Endothelial cell of umbilical vein (primary cell): ENCODE data around the gene EVC2. TPM values are rescaled to one million over a fixed set of nuclear protein-coding genes. Genes with fewer than 3 reads are reported as not detected.

Source experiments
- BruUV-seq: library from RNA; stranded (reverse); fragments of 400-500 nt; replicated peaks from 2 replicates; lab custom pipeline; 2021; lab: Mats Ljungman, UMichigan
- CTCF ChIA-PET: fragments of 300-600, 350-600 bp; sonication (Branson Sonifier 250); formaldehyde crosslinking; loops from one replicate; lab custom pipeline; 2021; ENCODE audit warnings: antibody characterized with exemption, inconsistent platforms; lab: Charles Lee
- POLR2A ChIA-PET: fragments of 300-600, 350-600 bp; sonication (Branson Sonifier 250); formaldehyde crosslinking; loops from one replicate; lab custom pipeline; 2021; ENCODE audit warnings: antibody characterized with exemption, inconsistent platforms; lab: Charles Lee
- DNase-seq: peaks from one replicate; pipeline ENCODE4 v3.0.0-alpha.2; 2011; ENCODE audit warnings: low read depth, low spot score
- FAIRE-seq: peaks from 2 replicates; lab custom pipeline; 2011; peaks lifted over from hg19 to GRCh38; lab: Jason Lieb, UNC
- H2AFZ ChIP-seq: 2 replicates; pipeline ENCODE4 v1.6.0; 2012; ENCODE audit warnings: low read depth, low read length, control low read depth, inconsistent platforms
- H3K27ac ChIP-seq: 2 replicates; pipeline ENCODE4 v1.5.1; 2011; ENCODE audit warnings: low read depth, mild to moderate bottlenecking, control low read depth, low read length, moderate library complexity; ENCODE audit not compliant: insufficient read depth
- H3K27me3 ChIP-seq, 2 experiments: 2 replicates each; pipeline versions ENCODE4 v1.6.0 to v1.6.1; 2011; ENCODE audit warnings: low read length in 2 of 2, mixed read lengths in 1 of 2; ENCODE audit not compliant: control insufficient read depth in 2 of 2, insufficient read depth in 2 of 2
- H3K36me3 ChIP-seq, 2 experiments: 2 replicates in 1 of 2; 3 replicates in 1 of 2; pipeline ENCODE4 v1.5.1; 2011; ENCODE audit warnings: low read length in 2 of 2, mild to moderate bottlenecking in 1 of 2, moderate library complexity in 1 of 2; ENCODE audit not compliant: control insufficient read depth in 2 of 2, insufficient read depth in 2 of 2; ENCODE audit errors: extremely low read depth in 1 of 2
- H3K4me1 ChIP-seq: 3 replicates; pipeline ENCODE4 v1.5.1; 2011; ENCODE audit warnings: mild to moderate bottlenecking, low read length; ENCODE audit not compliant: control insufficient read depth, insufficient read depth; ENCODE audit errors: extremely low read depth
- H3K4me2 ChIP-seq: 2 replicates; pipeline ENCODE4 v1.6.1; 2011; ENCODE audit warnings: low read length, control low read depth, mixed read lengths; ENCODE audit not compliant: insufficient read depth
- H3K4me3 ChIP-seq, 3 experiments: fragments of 200-600 bp in 1 of 3; sonication (generic), shearing (Covaris generic) in 1 of 3; replicated peaks in 1 of 3; 2 replicates each; pipeline ENCODE4 v1.5.1; 2011 to 2016; ENCODE audit warnings: control low read depth in 3 of 3, low read length in 3 of 3, mild to moderate bottlenecking in 2 of 3, inconsistent platforms in 1 of 3, low read depth in 1 of 3, moderate library complexity in 1 of 3; ENCODE audit not compliant: insufficient read depth in 1 of 3
- H3K79me2 ChIP-seq: 2 replicates; pipeline ENCODE4 v1.6.0; 2012; ENCODE audit warnings: low read length, inconsistent platforms; ENCODE audit not compliant: control insufficient read depth, insufficient read depth
- H3K9ac ChIP-seq: replicated peaks from 2 replicates; pipeline ENCODE3; 2011; ENCODE audit warnings: low read length, control low read depth; ENCODE audit not compliant: insufficient read depth; ENCODE audit errors: extremely low read depth
- H3K9me1 ChIP-seq: replicated peaks from 3 replicates; pipeline ENCODE4 v1.6.0; 2011; ENCODE audit warnings: mild to moderate bottlenecking, low read length; ENCODE audit not compliant: control insufficient read depth, insufficient read depth; ENCODE audit errors: extremely low read depth
- H3K9me3 ChIP-seq: replicated peaks from 2 replicates; pipeline ENCODE4 v1.5.1; 2012; ENCODE audit warnings: low read length, inconsistent platforms; ENCODE audit not compliant: control insufficient read depth, insufficient read depth
- H4K20me1 ChIP-seq: replicated peaks from 2 replicates; pipeline ENCODE3; 2011; ENCODE audit warnings: mild to moderate bottlenecking, low read length; ENCODE audit not compliant: control insufficient read depth, insufficient read depth; ENCODE audit errors: extremely low read depth
- EZH2 ChIP-seq: IDR thresholded peaks from 2 replicates; pipeline ENCODE4 v1.6.1; 2012; ENCODE audit warnings: borderline replicate concordance, low read depth, mild to moderate bottlenecking, moderate library complexity, low read length, inconsistent platforms; ENCODE audit not compliant: severe bottlenecking
- FOS ChIP-seq: IDR thresholded peaks from 2 replicates; pipeline ENCODE4 v1.6.1; 2011; ENCODE audit warnings: mild to moderate bottlenecking, low read length, moderate library complexity, borderline replicate concordance; ENCODE audit not compliant: insufficient read depth
- GATA2 ChIP-seq: IDR thresholded peaks from 2 replicates; pipeline ENCODE4 v1.7.0; 2011; ENCODE audit warnings: low read depth, mild to moderate bottlenecking, moderate library complexity, mixed read lengths, low read length; ENCODE audit not compliant: insufficient read length, insufficient read depth
- JUN ChIP-seq: IDR thresholded peaks from 2 replicates; pipeline ENCODE4 v1.6.1; 2011; ENCODE audit warnings: borderline replicate concordance, low read depth; ENCODE audit not compliant: insufficient read length, insufficient read depth
- MYC ChIP-seq: IDR thresholded peaks from one replicate; pipeline ENCODE4 v1.6.1; 2011; ENCODE audit warnings: mild to moderate bottlenecking, low read depth, low read length
- POLR2A ChIP-seq: IDR thresholded peaks from 2 replicates; pipeline ENCODE4 v1.6.1; 2012; ENCODE audit warnings: low read depth, mild to moderate bottlenecking, control low read depth, low read length
- POLR2AphosphoS5 ChIP-seq: IDR thresholded peaks from 2 replicates; pipeline ENCODE4 v1.6.1; 2012; ENCODE audit warnings: low read depth, mild to moderate bottlenecking, control low read depth, low read length, moderate library complexity; ENCODE audit not compliant: insufficient read depth
- dilution Hi-C: fragments of 300-500 bp; cut with MboI; formaldehyde crosslinking; loops from one replicate; pipeline ENCODE4 v1.15.0; 2019; ENCODE audit warnings: low sequenced_read_pairs; ENCODE audit not compliant: extremely low pct_ligation_motif_present
- intact Hi-C: fragments of 100-400 bp; cut with micrococcal nuclease; formaldehyde crosslinking; loops from one replicate; pipeline ENCODE4 v1.10.0; 2022
- polyA plus RNA-seq, 4 experiments: library from polyadenylated mRNA; depleted of rRNA in 3 of 4; stranded (reverse) in 3 of 4; unstranded in 1 of 4; fragments of >200 nt; gene quantifications; 2 replicates each; pipeline versions ENCODE4 v1.2.1 to v1.2.3, GENCODE V29; 2011 to 2012; ENCODE audit warnings: missing spikeins in 1 of 4
- total RNA-seq: library from RNA; stranded (reverse); gene quantifications from 2 replicates; pipeline ENCODE4 v1.2.3, GENCODE V29; 2021
- TF ChIP-seq, protein P1 (sequence below): IDR thresholded peaks from 2 replicates; pipeline ENCODE4 v1.6.1; 2011; ENCODE audit not compliant: insufficient read depth, insufficient read length
- TF ChIP-seq, protein P2 (sequence below), 2 donors: IDR thresholded peaks; 1 replicate in 1 of 2; 2 replicates in 1 of 2; pipeline ENCODE4 v1.5.1; 2011; ENCODE audit warnings: low read length in 2 of 2, mild to moderate bottlenecking in 2 of 2, moderate library complexity in 2 of 2, control low read depth in 1 of 2, inconsistent platforms in 1 of 2, low read depth in 1 of 2; ENCODE audit not compliant: insufficient read depth in 1 of 2; ENCODE audit errors: extremely low read depth in 1 of 2

EVC2 gene
- total and polyA plus RNA-seq, 2 donors (not counting 3 experiments of a cell fraction or from before 2014, with no cell fraction given) = 1.7 to 8.8 TPM

DNA sequence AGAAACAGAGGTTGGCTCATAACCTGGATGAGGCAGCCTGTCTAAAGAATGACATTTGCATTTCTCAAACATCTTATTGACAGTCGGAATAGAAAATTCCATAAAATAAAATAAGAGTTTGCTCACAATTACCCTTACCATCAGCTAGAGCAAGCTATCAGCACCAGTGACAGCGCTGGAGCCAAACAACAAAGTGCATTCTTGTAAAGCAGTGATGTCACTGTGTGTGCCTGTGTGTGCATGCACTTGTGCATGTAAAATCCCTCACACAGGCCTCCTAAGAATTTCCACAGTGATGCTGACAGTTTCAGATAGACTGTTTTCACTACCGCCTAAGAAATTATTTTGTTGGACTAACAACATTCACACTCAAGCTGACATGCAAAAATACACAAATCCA, 77.6 kb downstream of the EVC2 start:
- Histone ChIP-seq H3K9me3 (no peaks in the 10 kb centered on the region), H3K27me3 (no peaks in the 10 kb centered on the region), H4K20me1 (no peaks in the 10 kb centered on the region), H3K9ac (no peak overlapping the region), H2AFZ (no peak overlapping the region), H3K79me2 (no peaks in the 10 kb centered on the region), H3K4me2 (no peak overlapping the region), H3K4me3 (no peak overlapping the region), H3K36me3 (peaks cover 2 to 9% of the 10 kb centered on the region in 2 experiments), H3K27ac (no peak overlapping the region), H3K4me1 (no peaks in the 10 kb centered on the region), H3K9me1 (no peaks in the 10 kb centered on the region)
- TF ChIP-seq GATA2 = no peak
- TF ChIP-seq POLR2A = no peak
- TF ChIP-seq EZH2 = no peak
- TF ChIP-seq, protein P1, sequence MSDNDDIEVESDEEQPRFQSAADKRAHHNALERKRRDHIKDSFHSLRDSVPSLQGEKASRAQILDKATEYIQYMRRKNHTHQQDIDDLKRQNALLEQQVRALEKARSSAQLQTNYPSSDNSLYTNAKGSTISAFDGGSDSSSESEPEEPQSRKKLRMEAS = no peak
- no peak for TF ChIP-seq MYC
- no peak for TF ChIP-seq JUN
- TF ChIP-seq POLR2AphosphoS5 = no peak
- TF ChIP-seq FOS = no peak
- TF ChIP-seq, protein P2, sequence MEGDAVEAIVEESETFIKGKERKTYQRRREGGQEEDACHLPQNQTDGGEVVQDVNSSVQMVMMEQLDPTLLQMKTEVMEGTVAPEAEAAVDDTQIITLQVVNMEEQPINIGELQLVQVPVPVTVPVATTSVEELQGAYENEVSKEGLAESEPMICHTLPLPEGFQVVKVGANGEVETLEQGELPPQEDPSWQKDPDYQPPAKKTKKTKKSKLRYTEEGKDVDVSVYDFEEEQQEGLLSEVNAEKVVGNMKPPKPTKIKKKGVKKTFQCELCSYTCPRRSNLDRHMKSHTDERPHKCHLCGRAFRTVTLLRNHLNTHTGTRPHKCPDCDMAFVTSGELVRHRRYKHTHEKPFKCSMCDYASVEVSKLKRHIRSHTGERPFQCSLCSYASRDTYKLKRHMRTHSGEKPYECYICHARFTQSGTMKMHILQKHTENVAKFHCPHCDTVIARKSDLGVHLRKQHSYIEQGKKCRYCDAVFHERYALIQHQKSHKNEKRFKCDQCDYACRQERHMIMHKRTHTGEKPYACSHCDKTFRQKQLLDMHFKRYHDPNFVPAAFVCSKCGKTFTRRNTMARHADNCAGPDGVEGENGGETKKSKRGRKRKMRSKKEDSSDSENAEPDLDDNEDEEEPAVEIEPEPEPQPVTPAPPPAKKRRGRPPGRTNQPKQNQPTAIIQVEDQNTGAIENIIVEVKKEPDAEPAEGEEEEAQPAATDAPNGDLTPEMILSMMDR (IDR thresholded peaks at IDR 0.05; ENCODE audit: extremely low read depth in 1 of 2, insufficient read depth in 1 of 2, low read depth in 1 of 2, low read length in 2 of 2) = no peak
- dilution Hi-C loops = no loop called here
- no peak for FAIRE-seq
- intact Hi-C loops = loop anchor here (10.0 kb wide), 1 partner anchor 164 kb away; no protein-coding TSS in a partner anchor
- POLR2A ChIA-PET = no interaction called here
- CTCF ChIA-PET = no interaction called here
- DNase-seq = no peak
- no TSS peak for BruUV-seq
